ENCODE data around the gene RPS6KA2. TPM values are rescaled to one million over a fixed set of nuclear protein-coding genes. Genes with fewer than 3 reads are reported as not detected.

RPS6KA2 gene
- total and polyA plus RNA-seq, 2 experiments from 2014 or later, result 12.5 to 25.3 TPM

DNA sequence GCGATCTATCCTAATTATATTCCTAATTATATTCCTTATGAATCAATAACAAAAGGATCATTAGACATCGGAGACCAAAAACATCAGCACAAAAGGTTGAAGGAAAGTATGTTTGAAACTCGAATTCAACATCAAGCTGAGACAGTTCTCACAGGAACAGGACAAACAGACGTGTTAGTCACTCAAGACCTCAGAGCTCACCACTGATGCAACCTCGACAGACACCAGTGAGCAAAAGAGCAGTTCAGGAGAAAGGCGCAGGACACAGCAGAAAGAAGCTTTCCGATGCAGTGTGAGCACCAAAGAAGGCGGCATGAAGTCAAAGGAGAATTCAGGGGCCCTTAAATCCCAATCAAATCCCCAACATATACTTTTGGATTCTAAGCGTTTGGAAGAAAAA is 34.2 kb downstream of the RPS6KA2 start (continued):
- TF ChIP-seq ZNF462 (CRISPR knock-in tag; IDR thresholded peaks at IDR 0.05) (no peak), EZH2 (IDR thresholded peaks at IDR 0.05; ENCODE audit: low read depth, unreplicated experiment) (no peak), JUNB (IDR thresholded peaks at IDR 0.05; ENCODE audit: unreplicated experiment) (no peak), ZNF114 (CRISPR knock-in tag; IDR thresholded peaks at IDR 0.05) (no peak), ZNF331 (CRISPR knock-in tag; IDR thresholded peaks at IDR 0.05; ENCODE audit: low read depth) (no peak), ETS1 (IDR thresholded peaks at IDR 0.05) (no peak), POLR2AphosphoS5 (IDR thresholded peaks at IDR 0.05; ENCODE audit: low read depth) (no peak), CREB1 (CRISPR knock-in tag; IDR thresholded peaks at IDR 0.05; ENCODE audit: low read depth) (no peak), NANOG (IDR thresholded peaks at IDR 0.05; ENCODE audit: borderline replicate concordance) (no peak), STAT1 (IDR thresholded peaks at IDR 0.05; ENCODE audit: unreplicated experiment) (no peak)
- TF ChIP-seq, protein P1, sequence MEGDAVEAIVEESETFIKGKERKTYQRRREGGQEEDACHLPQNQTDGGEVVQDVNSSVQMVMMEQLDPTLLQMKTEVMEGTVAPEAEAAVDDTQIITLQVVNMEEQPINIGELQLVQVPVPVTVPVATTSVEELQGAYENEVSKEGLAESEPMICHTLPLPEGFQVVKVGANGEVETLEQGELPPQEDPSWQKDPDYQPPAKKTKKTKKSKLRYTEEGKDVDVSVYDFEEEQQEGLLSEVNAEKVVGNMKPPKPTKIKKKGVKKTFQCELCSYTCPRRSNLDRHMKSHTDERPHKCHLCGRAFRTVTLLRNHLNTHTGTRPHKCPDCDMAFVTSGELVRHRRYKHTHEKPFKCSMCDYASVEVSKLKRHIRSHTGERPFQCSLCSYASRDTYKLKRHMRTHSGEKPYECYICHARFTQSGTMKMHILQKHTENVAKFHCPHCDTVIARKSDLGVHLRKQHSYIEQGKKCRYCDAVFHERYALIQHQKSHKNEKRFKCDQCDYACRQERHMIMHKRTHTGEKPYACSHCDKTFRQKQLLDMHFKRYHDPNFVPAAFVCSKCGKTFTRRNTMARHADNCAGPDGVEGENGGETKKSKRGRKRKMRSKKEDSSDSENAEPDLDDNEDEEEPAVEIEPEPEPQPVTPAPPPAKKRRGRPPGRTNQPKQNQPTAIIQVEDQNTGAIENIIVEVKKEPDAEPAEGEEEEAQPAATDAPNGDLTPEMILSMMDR (conservative IDR thresholded peaks at IDR 0.05; ENCODE audit: low read depth in 2 of 2), result no peak
- TF ChIP-seq, protein P2, sequence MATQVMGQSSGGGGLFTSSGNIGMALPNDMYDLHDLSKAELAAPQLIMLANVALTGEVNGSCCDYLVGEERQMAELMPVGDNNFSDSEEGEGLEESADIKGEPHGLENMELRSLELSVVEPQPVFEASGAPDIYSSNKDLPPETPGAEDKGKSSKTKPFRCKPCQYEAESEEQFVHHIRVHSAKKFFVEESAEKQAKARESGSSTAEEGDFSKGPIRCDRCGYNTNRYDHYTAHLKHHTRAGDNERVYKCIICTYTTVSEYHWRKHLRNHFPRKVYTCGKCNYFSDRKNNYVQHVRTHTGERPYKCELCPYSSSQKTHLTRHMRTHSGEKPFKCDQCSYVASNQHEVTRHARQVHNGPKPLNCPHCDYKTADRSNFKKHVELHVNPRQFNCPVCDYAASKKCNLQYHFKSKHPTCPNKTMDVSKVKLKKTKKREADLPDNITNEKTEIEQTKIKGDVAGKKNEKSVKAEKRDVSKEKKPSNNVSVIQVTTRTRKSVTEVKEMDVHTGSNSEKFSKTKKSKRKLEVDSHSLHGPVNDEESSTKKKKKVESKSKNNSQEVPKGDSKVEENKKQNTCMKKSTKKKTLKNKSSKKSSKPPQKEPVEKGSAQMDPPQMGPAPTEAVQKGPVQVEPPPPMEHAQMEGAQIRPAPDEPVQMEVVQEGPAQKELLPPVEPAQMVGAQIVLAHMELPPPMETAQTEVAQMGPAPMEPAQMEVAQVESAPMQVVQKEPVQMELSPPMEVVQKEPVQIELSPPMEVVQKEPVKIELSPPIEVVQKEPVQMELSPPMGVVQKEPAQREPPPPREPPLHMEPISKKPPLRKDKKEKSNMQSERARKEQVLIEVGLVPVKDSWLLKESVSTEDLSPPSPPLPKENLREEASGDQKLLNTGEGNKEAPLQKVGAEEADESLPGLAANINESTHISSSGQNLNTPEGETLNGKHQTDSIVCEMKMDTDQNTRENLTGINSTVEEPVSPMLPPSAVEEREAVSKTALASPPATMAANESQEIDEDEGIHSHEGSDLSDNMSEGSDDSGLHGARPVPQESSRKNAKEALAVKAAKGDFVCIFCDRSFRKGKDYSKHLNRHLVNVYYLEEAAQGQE (IDR thresholded peaks at IDR 0.05; ENCODE audit: unreplicated experiment), result no peak
